GM23338 (cell line): ENCODE measurements around the gene CELSR3.

Experiments
- EZH2 ChIP-seq: fragments of 200-600 bp; sonication (generic); IDR thresholded peaks from one replicate; pipeline ENCODE4 v1.8.0; 2017; ENCODE audit warnings: antibody characterized with exemption, mild to moderate bottlenecking, low read depth; ENCODE audit not compliant: unreplicated experiment
- EZH2phosphoT487 ChIP-seq: fragments of 200-600 bp; sonication (generic); IDR thresholded peaks from one replicate; pipeline ENCODE4 v1.8.1; 2018; ENCODE audit warnings: antibody characterized with exemption; ENCODE audit not compliant: unreplicated experiment
- POLR2AphosphoS5 ChIP-seq: IDR thresholded peaks from 2 replicates; pipeline ENCODE4 v1.6.1; 2016; ENCODE audit warnings: antibody characterized with exemption, low read depth
- STAT1 ChIP-seq: IDR thresholded peaks from one replicate; pipeline ENCODE4 v1.6.1; 2016; ENCODE audit warnings: antibody characterized with exemption; ENCODE audit not compliant: unreplicated experiment
- TF ChIP-seq, protein P1 (sequence below), 2 experiments: fragments of 200-600 bp in 1 of 2; sonication (generic) in 1 of 2; conservative IDR thresholded peaks; 2 replicates each; pipeline versions ENCODE4 v1.5.1 to v1.6.1; 2016 to 2017; ENCODE audit warnings: antibody characterized with exemption in 2 of 2, low read depth in 2 of 2, mild to moderate bottlenecking in 2 of 2, moderate library complexity in 1 of 2
- TF ChIP-seq, protein P2 (sequence below): IDR thresholded peaks from one replicate; pipeline ENCODE4 v1.6.1; 2018; ENCODE audit warnings: antibody characterized with exemption; ENCODE audit not compliant: unreplicated experiment
- TF ChIP-seq, protein P3 (sequence below): IDR thresholded peaks from 2 replicates; pipeline ENCODE4 v1.6.1; 2016; ENCODE audit warnings: antibody characterized with exemption

DNA sequence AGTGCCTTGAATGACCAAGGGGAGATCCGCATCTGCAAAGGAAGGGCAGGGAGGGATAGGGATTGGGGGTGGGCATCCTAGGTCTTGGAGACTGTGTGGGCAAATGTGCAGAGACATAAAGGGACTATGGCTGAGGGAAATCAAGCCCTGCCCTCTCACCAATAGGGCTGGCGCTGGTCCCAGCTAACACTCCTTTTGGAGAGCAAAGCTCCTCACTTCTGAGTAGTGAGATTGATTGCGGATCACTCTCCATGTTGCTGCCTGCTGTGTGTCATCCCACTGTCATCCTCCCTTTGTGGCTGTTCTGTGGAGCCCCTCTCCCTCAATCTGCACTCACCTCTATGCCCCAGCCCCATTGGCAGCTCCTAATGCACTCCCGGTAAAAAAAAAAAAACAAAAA lies 2.2 kb upstream of the CELSR3 start:
- TF ChIP-seq, protein P1, sequence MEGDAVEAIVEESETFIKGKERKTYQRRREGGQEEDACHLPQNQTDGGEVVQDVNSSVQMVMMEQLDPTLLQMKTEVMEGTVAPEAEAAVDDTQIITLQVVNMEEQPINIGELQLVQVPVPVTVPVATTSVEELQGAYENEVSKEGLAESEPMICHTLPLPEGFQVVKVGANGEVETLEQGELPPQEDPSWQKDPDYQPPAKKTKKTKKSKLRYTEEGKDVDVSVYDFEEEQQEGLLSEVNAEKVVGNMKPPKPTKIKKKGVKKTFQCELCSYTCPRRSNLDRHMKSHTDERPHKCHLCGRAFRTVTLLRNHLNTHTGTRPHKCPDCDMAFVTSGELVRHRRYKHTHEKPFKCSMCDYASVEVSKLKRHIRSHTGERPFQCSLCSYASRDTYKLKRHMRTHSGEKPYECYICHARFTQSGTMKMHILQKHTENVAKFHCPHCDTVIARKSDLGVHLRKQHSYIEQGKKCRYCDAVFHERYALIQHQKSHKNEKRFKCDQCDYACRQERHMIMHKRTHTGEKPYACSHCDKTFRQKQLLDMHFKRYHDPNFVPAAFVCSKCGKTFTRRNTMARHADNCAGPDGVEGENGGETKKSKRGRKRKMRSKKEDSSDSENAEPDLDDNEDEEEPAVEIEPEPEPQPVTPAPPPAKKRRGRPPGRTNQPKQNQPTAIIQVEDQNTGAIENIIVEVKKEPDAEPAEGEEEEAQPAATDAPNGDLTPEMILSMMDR (conservative IDR thresholded peaks at IDR 0.05; ENCODE audit: low read depth in 2 of 2) = no peak
- TF ChIP-seq EZH2 = no peak
- TF ChIP-seq POLR2AphosphoS5 = no peak
- TF ChIP-seq EZH2phosphoT487 = no peak
- TF ChIP-seq STAT1 = no peak
- TF ChIP-seq, protein P2, sequence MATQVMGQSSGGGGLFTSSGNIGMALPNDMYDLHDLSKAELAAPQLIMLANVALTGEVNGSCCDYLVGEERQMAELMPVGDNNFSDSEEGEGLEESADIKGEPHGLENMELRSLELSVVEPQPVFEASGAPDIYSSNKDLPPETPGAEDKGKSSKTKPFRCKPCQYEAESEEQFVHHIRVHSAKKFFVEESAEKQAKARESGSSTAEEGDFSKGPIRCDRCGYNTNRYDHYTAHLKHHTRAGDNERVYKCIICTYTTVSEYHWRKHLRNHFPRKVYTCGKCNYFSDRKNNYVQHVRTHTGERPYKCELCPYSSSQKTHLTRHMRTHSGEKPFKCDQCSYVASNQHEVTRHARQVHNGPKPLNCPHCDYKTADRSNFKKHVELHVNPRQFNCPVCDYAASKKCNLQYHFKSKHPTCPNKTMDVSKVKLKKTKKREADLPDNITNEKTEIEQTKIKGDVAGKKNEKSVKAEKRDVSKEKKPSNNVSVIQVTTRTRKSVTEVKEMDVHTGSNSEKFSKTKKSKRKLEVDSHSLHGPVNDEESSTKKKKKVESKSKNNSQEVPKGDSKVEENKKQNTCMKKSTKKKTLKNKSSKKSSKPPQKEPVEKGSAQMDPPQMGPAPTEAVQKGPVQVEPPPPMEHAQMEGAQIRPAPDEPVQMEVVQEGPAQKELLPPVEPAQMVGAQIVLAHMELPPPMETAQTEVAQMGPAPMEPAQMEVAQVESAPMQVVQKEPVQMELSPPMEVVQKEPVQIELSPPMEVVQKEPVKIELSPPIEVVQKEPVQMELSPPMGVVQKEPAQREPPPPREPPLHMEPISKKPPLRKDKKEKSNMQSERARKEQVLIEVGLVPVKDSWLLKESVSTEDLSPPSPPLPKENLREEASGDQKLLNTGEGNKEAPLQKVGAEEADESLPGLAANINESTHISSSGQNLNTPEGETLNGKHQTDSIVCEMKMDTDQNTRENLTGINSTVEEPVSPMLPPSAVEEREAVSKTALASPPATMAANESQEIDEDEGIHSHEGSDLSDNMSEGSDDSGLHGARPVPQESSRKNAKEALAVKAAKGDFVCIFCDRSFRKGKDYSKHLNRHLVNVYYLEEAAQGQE = no peak
- TF ChIP-seq, protein P3, sequence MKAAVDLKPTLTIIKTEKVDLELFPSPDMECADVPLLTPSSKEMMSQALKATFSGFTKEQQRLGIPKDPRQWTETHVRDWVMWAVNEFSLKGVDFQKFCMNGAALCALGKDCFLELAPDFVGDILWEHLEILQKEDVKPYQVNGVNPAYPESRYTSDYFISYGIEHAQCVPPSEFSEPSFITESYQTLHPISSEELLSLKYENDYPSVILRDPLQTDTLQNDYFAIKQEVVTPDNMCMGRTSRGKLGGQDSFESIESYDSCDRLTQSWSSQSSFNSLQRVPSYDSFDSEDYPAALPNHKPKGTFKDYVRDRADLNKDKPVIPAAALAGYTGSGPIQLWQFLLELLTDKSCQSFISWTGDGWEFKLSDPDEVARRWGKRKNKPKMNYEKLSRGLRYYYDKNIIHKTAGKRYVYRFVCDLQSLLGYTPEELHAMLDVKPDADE = no peak
